GM06990 (cell line): ENCODE results near the gene EHF.
"Not testable (repeated sequence)": the region's sequence is repeated elsewhere in the genome, so short reads cannot be mapped to it uniquely, and the experiment has no call there.

ENCODE experiments used
- DNase-seq: peaks from one replicate; pipeline ENCODE4 v3.0.0-alpha.2; 2011; ENCODE audit not compliant: insufficient read length; ENCODE audit errors: extremely low read depth
- H3K27me3 ChIP-seq: replicated peaks from 2 replicates; pipeline ENCODE4 v1.6.0; 2011; ENCODE audit warnings: low read length; ENCODE audit not compliant: control insufficient read depth, insufficient read depth
- H3K36me3 ChIP-seq: 2 replicates; pipeline ENCODE4 v1.5.1; 2011; ENCODE audit warnings: low read length; ENCODE audit not compliant: control insufficient read depth, insufficient read depth
- H3K4me3 ChIP-seq: replicated peaks from 2 replicates; pipeline ENCODE4 v1.5.1; 2011; ENCODE audit warnings: low read depth, mild to moderate bottlenecking, control low read depth, low read length
- CTCF ChIP-seq: IDR thresholded peaks from 2 replicates; pipeline ENCODE4 v1.5.1; 2011; ENCODE audit warnings: low read length, control low read depth, mild to moderate bottlenecking, inconsistent platforms; ENCODE audit not compliant: insufficient read depth, poor library complexity, severe bottlenecking

The EHF gene

GRCh38 chr11:34683396-34683795 lies 62.5 kb downstream of the EHF start:
- TF ChIP-seq CTCF, result no peak
- no peak for DNase-seq
- H3K36me3 ChIP-seq, result no peaks in the 10 kb centered on the region
- H3K4me3 ChIP-seq, result no peak overlapping the region
- H3K27me3 ChIP-seq, result no peaks in the 10 kb centered on the region

- Histone ChIP-seq H3K4me3 (no peak overlapping the region), H3K36me3 (no peaks in the 10 kb centered on the region), H3K27me3 (no peaks in the 10 kb centered on the region)
- no peak for TF ChIP-seq CTCF
- DNase-seq, result no peak
Measured at GRCh38 chr11:34685864-34686263, 65.0 kb downstream of the EHF start.

GRCh38 chr11:34692299-34692698 lies 71.4 kb downstream of the EHF start:
- H3K27me3 ChIP-seq, DNase-seq, H3K4me3 ChIP-seq, H3K36me3 ChIP-seq: not testable (repeated sequence)

- H3K4me3 ChIP-seq, result no peak overlapping the region
- DNase-seq, result no peak
- no peaks in the 10 kb centered on the region for H3K36me3 ChIP-seq
- TF ChIP-seq CTCF, result no peak
- no peaks in the 10 kb centered on the region for H3K27me3 ChIP-seq
Measured at GRCh38 chr11:34696862-34697261, 76.0 kb downstream of the EHF start.

GRCh38 chr11:34706709-34707461 lies 86.0 kb downstream of the EHF start:
- no peak for DNase-seq
- TF ChIP-seq CTCF, result no peak
- H3K27me3 ChIP-seq, result no peaks in the 10 kb centered on the region

GRCh38 chr11:34707462-34707840 lies 86.6 kb downstream of the EHF start:
- TF ChIP-seq CTCF, result no peak
- Histone ChIP-seq H3K27me3 (no peaks in the 10 kb centered on the region), H3K4me3 (no peak overlapping the region), H3K36me3 (no peaks in the 10 kb centered on the region)
- DNase-seq, result no peak

More at GRCh38 chr11:34706709-34707461, 86.0 kb downstream of the EHF start:
- Histone ChIP-seq H3K4me3 (no peak overlapping the region), H3K36me3 (no peaks in the 10 kb centered on the region)
